ENCODE results near the gene ZNRF2.

DNA sequence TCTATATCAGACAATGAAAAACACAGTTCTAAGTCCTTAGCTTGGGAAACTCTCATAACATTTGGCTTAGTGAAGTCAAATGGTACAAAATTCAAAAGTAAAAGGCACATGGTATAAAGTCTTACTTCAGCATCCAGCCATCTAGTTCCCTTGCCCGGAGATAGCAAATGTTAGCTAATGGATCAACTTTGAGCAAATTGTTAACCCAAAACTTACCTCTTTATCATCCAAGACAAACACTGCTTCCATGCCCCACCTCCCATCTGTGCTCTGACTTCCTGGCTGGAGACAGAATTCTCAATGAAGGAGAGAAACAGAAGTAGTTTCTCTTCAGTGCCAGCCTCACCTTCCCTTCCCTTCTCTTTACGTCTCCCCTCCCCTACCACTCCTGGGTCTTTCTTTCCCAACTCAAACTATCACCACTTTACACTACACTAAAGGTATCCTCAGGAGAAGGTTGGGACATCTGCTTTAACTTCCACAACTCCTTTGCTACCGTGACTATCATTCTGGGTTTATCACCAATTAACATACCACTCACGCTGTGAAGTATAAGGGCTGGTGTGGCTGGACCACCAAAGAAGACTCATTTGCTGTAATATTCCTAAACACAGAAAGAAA, 21.2 kb upstream of the ZNRF2 start:
- TF ChIP-seq, protein P1, sequence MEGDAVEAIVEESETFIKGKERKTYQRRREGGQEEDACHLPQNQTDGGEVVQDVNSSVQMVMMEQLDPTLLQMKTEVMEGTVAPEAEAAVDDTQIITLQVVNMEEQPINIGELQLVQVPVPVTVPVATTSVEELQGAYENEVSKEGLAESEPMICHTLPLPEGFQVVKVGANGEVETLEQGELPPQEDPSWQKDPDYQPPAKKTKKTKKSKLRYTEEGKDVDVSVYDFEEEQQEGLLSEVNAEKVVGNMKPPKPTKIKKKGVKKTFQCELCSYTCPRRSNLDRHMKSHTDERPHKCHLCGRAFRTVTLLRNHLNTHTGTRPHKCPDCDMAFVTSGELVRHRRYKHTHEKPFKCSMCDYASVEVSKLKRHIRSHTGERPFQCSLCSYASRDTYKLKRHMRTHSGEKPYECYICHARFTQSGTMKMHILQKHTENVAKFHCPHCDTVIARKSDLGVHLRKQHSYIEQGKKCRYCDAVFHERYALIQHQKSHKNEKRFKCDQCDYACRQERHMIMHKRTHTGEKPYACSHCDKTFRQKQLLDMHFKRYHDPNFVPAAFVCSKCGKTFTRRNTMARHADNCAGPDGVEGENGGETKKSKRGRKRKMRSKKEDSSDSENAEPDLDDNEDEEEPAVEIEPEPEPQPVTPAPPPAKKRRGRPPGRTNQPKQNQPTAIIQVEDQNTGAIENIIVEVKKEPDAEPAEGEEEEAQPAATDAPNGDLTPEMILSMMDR (IDR thresholded peaks at IDR 0.05), result no peak
- no peak for TF ChIP-seq POLR2A (IDR thresholded peaks at IDR 0.05)
